Astrocyte (in vitro differentiated cells and primary cell): ENCODE measurements around the gene SHTN1.

Source experiments
- CTCF ChIP-seq: IDR thresholded peaks from 2 replicates; pipeline ENCODE4 v1.5.1; 2011; ENCODE audit warnings: low read depth, mild to moderate bottlenecking, inconsistent platforms, low read length, moderate library complexity; ENCODE audit not compliant: insufficient read depth
- EZH2 ChIP-seq: IDR thresholded peaks from 2 replicates; pipeline ENCODE4 v1.6.1; 2012; ENCODE audit warnings: mild to moderate bottlenecking, low read length, inconsistent platforms; ENCODE audit not compliant: insufficient read depth

GRCh38 chr10:117003336-117003735 is 1.7 kb downstream of the SHTN1 start:
- no peak for TF ChIP-seq CTCF
- TF ChIP-seq EZH2, result no peak
